HG02981 (cell line): ENCODE data around the gene TBC1D24.
"Not testable (repeated sequence)": the region's sequence is repeated elsewhere in the genome, so short reads cannot be mapped to it uniquely, and the experiment has no call there.

Experiments used
- ATAC-seq: cut with Tn5 transposase; IDR thresholded peaks from one replicate; pipeline ENCODE4 v1.9.1; 2021; ENCODE audit warnings: mild to moderate bottlenecking, moderate library complexity; ENCODE audit not compliant: unreplicated experiment

The TBC1D24 gene

DNA sequence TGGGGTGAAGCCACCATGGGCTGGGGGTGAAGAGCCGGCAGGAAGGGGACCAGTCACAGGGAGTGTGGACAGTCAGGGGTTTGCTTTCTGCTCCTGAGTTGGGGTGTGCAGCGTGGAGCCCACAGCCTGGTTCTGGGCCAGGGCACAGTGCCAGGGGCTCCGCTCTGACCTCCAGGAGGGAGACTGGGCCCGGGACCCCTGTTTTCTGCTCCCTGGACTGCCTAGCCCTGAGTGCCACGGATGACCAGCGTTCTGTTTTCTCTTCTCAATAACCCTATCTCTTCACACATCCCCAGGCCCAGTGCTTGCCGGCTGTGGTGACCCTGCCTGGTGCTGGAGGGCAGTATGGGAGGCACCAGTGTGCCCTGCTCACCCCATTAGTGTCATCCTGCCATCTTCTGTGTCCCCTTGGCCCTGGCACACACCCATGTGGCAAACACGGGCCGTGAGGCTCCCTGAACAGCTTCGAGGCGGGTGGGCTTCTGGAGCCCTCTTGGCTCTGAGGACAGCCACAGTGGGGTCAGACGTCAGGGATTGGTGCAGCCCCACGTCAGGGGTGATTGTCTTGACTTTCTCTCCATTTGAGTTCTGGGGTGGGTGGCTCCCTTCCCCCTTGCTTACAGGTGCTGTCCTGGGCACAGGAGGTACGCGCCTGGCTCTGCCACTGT is 55.2 kb downstream of the TBC1D24 start:
- ATAC-seq: no peak

- ATAC-seq: no peak
Measured at GRCh38 chr16:2530629-2531318, 55.8 kb downstream of the TBC1D24 start.

- ATAC-seq: no peak
Measured at GRCh38 chr16:2531371-2531695, 56.4 kb downstream of the TBC1D24 start, which contains the start of gene CEMP1. TSS of gene CEMP1 (minus strand) at chr16:2531408. CDS start at chr16:2531073, 335 bp downstream.

DNA sequence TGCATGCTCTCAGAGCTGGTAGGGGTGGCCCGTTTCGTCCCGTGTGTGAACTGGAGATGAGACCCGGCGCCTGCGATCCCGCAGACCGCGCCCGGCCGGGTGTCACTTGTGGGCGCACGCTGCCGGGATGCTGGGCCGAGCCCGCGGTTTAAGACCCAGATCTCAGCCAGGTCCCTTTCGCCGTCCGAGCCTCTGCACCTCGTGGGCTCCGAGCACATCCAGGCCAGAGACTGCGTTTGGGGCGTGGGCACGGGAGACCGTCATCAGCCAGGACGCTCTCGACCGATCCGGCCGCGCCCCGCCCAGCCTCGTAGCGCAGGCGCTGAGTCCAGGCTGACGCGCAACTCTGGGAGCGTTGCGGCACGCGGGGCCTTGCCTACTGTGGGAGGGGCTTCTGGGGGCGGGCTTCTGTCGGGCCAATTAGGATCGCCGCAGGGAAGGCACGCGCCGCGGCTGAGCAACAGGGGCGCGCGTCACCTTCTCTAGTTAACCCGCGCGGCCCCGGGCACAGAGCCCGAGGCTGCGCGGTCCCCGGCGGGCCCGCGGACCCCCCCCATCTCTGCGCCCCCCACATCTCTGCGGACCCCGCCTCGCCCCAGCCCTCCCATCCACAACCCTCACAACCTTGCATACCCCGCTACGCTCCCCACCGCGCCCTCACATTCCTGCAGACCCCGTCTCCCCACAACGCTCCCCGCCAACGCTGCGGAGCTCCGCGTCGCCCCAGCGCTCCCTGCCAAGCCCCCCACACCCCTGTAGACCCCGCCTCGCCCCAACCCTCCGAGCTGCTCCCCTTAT is 57.0 kb downstream of the TBC1D24 start:
- peak; percentile 79 for ATAC-seq

DNA sequence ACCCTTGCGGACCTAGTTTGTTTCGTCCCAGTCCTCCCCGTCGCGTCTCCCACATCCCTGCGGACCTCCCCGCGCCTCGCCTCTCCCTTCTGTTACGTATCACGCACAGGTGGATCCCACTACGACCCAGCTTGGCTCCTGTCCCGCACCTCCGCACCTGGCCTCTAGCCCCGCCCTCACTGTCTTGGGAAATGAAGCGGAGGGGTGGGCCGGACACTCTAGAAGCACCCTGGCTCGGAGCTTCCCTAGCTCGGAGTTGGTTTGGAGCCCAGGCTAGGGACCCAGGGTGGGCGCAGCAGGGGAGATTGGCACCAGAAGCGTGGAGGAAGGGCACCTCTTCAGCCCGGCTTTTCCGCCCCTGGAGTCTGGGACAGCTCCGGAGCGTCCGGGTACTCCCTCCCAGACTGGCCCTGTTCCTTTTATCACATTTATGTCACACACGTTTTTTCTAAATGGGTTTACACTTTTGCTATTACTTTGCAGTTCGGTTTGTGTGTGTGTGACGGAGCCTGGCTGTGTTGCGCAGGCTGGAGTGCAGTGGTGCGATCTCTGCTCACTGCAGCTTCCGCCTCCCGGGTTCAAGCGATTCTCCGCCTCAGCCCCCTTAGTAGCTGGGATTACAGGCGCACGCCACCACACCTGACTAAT is 57.7 kb downstream of the TBC1D24 start:
- ATAC-seq: no peak

GRCh38 chr16:2533142-2533755 is 58.3 kb downstream of the TBC1D24 start:
- not testable (repeated sequence) for ATAC-seq

DNA sequence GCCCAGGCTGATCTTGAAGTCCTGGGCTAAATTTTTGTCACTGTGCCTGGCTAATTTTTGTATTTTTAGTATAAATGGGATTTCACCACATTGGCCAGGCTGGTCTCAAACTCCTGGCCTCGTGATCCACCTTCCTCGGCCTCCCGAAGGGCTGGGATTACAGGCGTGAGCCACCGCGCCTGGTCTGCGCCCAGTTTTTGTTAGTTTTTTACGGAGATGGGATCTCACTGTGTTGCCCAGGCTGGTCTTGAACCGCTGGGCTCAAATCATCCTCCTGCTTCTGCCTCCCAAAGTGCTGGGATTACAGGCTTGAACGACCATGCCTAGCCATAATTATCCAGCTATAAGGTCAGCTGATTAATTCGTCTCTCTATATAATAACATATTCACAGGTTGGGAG is 59.0 kb downstream of the TBC1D24 start:
- ATAC-seq: no peak

DNA sequence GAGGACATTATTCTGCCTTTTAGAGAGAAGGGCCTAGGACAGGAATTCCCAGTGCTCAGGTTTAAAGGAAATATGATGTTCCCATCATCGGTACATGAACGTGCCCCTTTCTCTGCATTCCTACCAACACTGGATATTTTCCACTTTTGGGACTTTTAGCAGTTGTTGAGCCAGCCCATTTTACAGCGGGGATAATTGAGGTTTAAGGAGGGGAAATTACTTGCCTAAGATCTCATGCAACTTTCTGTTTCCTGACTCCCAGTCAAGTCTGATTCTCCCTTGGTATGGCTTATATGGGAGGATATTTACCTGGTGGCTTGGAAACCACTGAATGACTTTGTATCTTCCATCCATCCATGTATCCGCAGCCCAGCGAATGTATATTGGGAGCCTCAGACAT is 59.4 kb downstream of the TBC1D24 start:
- not testable (repeated sequence) for ATAC-seq

DNA sequence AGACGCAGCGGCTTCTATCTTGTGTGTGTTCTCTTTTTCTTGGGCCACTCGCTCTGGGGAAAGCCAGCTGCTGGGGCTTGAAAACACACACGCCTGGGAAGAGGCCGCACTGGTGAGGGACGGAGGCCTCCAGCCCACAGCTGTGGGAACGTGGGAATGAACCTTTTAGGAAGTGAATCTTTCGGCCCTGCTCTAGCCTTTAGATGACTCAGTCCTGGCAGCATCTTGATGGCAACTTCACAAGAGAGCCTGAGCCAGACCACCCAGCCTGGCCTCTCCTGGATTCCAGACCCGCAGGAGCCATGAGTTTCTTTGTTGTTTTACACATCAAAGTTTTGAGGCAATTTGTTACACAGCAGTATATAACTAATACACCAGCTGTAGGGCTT is 60.7 kb downstream of the TBC1D24 start:
- no peak for ATAC-seq

DNA sequence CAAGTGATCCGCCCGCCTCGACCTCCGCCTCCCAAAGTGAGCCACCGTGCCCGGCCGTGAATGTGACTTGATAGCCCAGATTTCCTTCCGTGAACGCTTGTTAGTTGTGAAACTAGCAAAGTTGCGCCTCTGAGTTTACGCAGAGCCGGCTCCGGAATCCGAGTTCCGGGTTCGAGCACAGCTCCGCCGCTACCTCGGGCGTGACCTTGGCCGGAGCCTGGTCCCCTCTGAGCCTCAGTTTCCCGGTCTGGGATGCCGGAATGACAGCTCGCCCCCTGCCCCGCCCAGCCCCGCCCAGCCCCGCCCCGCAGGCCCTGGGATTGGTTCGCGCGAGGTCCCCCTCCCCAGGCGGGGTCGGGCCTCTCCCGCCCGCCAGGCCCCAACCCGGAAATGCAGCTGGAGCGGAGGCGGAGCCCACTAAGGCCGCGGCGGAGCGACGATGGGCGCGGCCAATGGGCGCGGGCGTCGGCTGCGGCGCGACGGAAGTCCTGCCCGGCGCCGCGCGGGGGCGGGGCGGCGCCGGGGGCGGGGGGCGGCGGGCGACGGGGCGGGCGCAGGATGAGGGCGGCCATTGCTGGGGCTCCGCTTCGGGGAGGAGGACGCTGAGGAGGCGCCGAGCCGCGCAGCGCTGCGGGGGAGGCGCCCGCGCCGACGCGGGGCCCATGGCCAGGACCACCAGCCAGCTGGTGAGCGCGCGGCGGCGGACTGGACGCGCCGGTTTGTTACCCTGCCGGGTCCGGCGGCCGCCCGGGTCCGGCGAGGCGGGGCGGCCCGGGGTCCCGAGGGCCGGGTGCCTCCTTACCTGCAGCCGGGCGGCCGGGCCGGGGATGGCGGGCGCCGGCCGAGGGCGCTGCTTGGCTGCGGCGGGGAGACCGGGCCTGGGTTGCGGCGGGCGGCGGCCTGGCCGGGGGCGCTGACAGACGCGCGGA is 62.8 kb downstream of the TBC1D24 start, which contains the start of gene PDPK1:
TSS of gene PDPK1 (plus strand) at position 571 of the 929 bp plus-strand sequence. CDS start at position 663, 92 bp downstream.
- peak; percentile 67 for ATAC-seq

DNA sequence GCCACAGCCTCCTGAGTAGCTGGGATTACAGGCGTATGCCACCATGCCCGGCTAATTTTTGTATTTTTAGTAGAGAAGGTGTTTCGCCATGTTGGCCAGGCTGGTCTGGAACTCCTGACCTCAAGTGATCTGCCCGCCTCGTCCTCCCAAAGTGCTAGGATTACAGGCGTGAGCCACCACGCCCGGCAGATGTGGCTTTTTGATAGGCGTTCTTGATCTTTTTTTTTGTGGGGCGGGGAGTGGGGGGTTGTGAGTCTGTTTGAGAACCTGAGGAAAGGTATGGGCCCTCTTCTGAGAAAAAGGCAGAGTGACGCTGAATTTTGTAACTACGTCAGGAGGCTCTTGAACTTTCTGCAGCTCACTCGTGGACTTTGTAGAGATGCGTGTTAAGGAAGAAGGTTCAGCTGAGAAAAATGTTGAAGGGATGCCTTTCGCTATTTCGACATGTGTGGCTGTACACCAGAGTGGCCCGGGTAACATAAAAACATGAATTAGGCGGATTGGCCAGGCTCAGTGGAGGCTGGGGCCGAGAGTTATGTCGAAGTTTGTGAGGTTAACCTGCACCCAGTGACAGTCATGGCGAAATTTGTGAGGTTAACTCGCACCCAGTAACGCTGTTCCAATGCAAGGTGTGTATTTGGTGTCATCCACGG is 64.4 kb downstream of the TBC1D24 start:
- not testable (repeated sequence) for ATAC-seq

DNA sequence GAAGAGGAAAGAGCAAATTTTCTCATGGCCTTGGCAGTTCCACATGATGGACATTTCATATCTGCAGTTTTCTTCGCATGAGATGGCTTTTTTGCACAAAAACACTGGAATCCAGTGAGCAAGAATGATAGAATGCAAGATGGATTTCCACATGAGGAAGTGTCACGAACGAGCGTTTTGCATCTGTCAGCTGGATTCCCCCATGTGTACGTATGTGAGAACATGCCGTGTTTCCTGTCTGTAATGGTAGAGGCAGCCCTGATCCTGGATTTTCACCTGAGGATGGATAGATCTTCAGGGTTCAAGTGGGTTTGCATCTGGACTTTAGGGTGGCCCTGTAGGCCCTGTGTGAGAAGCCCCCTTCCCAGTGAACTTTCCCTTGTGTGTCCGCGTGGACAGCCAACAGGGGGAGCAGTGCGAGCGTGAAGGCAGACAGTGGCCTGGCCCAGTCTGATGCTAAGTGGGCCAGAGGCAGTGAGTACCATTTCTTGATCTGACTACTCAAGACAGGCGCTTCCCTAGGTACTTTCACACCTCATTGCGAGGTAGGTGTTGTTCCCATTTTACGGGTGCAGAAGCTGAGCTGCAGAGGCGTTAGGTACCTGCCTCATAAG is 65.0 kb downstream of the TBC1D24 start:
- ATAC-seq: not testable (repeated sequence)

DNA sequence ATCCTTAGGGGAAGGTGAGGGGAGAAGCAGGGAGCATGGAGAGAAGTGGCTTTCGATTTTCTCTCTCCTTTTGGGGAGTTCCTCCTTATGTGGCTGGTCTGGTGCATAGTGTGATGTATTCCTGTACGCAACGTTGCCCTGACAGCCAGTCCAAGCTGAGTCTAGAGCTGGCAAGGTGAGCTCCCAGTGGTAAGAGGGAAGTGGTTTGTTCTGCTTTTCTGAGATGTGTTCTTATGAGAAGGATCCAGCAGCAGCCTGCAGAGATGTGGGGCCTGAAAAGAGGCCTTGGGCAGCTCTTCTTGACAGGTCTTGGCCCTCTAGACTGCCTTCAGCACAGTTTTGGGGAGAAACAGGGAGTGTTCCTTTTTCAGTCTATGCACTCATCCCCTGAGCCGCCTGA is 66.0 kb downstream of the TBC1D24 start:
- ATAC-seq: not testable (repeated sequence)

DNA sequence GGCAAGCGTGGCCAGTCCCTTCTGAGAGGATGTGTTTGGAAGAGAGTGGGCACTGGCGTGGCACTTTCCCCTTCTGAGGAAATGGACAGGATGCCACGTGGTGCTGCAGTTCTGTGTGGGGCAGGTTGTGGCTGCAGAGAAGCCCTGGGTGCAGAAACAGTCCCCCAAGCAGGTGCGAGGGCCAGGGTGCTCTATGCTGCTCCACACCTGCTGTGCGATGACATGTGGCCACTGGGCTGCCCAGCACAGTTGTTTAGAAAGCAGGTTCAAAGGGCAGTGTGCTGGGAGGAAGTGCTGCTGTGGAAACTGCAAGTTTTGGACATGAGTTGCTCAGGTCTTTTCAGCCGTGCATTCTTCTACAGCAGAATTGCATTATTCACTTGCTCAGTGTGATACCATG is 66.5 kb downstream of the TBC1D24 start:
- ATAC-seq: not testable (repeated sequence)

- not testable (repeated sequence) for ATAC-seq
Measured at GRCh38 chr16:2543771-2544170, 68.8 kb downstream of the TBC1D24 start.

GRCh38 chr16:2550283-2550878 is 75.5 kb downstream of the TBC1D24 start:
- not testable (repeated sequence) for ATAC-seq

DNA sequence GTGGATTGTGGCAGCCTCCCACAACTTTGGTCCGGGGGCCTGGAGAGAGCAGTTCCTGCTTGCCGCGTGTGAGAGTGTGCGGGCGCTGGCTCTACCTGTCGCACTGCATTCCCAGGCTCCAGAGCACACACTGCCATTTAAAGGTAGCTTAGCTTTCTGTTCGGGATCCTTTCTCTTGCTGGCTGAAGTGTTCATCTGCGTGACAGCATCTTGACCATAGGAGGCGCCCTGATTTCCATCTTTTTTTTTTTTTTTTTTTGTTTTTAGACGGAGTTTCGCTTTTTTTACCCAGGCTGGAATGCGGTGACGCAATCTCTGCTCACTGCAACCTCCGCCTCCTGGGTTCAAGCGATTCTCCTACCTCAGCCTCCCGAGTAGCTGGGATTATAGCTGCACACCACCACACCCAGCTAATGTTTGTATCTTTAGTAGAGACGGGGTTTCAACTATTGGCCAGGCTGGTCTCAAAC is 76.5 kb downstream of the TBC1D24 start:
- not testable (repeated sequence) for ATAC-seq
